ENCODE results near the gene HAO2.

The HAO2 gene

DNA sequence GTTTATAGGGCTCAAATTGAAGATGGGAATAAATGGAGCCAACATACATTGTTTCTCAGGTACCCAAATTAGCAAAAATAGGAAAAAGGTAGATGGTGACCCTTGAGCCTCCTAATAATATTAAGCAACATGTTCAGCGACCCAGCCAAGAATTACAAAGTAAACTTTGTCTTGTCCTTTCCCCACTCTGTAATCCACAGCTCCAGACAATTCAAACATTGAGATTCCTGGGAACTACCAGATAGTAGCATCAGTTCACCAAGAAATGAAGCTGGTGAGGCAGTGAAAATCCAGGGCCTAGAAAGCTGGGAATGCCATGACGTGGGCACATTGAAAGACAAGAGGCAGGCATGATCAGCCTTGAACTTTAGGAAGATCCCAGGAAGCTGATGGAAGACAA, 11.7 kb downstream of the HAO2 start:
- TF ChIP-seq EZH2 (IDR thresholded peaks at IDR 0.05; ENCODE audit: borderline replicate concordance, low read depth, low read length, severe bottlenecking): no peak
- TF ChIP-seq, protein P1, sequence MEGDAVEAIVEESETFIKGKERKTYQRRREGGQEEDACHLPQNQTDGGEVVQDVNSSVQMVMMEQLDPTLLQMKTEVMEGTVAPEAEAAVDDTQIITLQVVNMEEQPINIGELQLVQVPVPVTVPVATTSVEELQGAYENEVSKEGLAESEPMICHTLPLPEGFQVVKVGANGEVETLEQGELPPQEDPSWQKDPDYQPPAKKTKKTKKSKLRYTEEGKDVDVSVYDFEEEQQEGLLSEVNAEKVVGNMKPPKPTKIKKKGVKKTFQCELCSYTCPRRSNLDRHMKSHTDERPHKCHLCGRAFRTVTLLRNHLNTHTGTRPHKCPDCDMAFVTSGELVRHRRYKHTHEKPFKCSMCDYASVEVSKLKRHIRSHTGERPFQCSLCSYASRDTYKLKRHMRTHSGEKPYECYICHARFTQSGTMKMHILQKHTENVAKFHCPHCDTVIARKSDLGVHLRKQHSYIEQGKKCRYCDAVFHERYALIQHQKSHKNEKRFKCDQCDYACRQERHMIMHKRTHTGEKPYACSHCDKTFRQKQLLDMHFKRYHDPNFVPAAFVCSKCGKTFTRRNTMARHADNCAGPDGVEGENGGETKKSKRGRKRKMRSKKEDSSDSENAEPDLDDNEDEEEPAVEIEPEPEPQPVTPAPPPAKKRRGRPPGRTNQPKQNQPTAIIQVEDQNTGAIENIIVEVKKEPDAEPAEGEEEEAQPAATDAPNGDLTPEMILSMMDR (IDR thresholded peaks at IDR 0.05; ENCODE audit: borderline replicate concordance, extremely low read depth, low read length, poor library complexity, severe bottlenecking): no peak

DNA sequence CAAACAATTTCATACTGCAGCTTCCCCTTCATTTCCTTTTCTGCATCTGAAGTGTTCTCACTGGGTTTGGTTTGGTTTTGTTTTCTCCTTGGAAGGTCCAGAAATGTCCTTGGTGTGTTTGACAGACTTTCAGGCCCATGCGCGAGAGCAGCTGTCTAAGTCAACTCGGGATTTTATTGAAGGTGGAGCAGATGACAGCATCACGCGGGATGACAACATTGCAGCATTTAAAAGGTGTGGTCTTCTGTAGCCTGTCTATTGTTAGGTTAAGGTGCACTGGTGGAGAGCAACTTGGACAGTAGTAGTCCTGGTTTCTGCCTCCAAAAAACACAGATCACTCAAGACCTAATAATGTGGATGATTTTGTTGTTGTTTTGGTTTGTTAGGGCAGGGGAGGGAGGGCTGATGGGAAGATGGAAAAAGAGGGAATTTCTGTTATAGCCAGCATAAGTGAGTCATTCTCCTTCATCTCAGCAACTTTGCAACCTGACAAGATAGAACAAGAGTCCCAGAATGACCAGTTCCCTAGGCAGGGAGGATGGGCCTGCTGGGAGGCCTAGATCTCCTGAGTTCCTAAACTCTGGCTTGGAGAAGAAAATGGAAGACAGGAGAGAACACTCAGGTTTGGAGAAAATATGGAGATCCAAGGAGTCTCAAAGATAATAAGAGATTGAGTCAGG, 12.5 kb downstream of the HAO2 start:
- H3K9ac ChIP-seq (ENCODE audit: low read depth, low read length): no peak overlapping the region
- no peak overlapping the region for H3K4me2 ChIP-seq (ENCODE audit: insufficient read depth, low read length)
- H3K4me1 ChIP-seq (ENCODE audit: insufficient read depth, low read length): no peaks in the 10 kb centered on the region
- TF ChIP-seq, protein P1 (IDR thresholded peaks at IDR 0.05; ENCODE audit: borderline replicate concordance, extremely low read depth, low read length, poor library complexity, severe bottlenecking): no peak
- no peak for TF ChIP-seq EZH2 (IDR thresholded peaks at IDR 0.05; ENCODE audit: borderline replicate concordance, low read depth, low read length, severe bottlenecking)
- DNase-seq: no peak
- H3K4me3 ChIP-seq (ENCODE audit: low read depth in 1 of 2, low read length in 2 of 2): no peak overlapping the region
- H3K79me2 ChIP-seq (ENCODE audit: insufficient read depth, low read length): no peaks in the 10 kb centered on the region
- H4K20me1 ChIP-seq (ENCODE audit: insufficient read depth, low read length): no peaks in the 10 kb centered on the region
- no peak for ATAC-seq (ENCODE audit: insufficient read depth, low read depth)
- no peak overlapping the region for H2AFZ ChIP-seq (ENCODE audit: low read depth, low read length)
- H3K27me3 ChIP-seq (ENCODE audit: insufficient read depth, low read length, poor library complexity): no peaks in the 10 kb centered on the region
- H3K9me3 ChIP-seq (ENCODE audit: insufficient read depth, low read length, severe bottlenecking): no peaks in the 10 kb centered on the region
- H3K27ac ChIP-seq (ENCODE audit: low read length): no peak overlapping the region
- H3K36me3 ChIP-seq (ENCODE audit: insufficient read depth, low read length): no peaks in the 10 kb centered on the region

More for the DNA sequence above, 11.7 kb downstream of the HAO2 start:
- no peaks in the 10 kb centered on the region for H3K27me3 ChIP-seq (ENCODE audit: insufficient read depth, low read length, poor library complexity)
- H3K4me2 ChIP-seq (ENCODE audit: insufficient read depth, low read length): no peak overlapping the region
- H4K20me1 ChIP-seq (ENCODE audit: insufficient read depth, low read length): no peaks in the 10 kb centered on the region
- no peak overlapping the region for H3K27ac ChIP-seq (ENCODE audit: low read length)
- H2AFZ ChIP-seq (ENCODE audit: low read depth, low read length): no peak overlapping the region
- DNase-seq (no peak), ATAC-seq (ENCODE audit: insufficient read depth, low read depth) (no peak)
- H3K9ac ChIP-seq (ENCODE audit: low read depth, low read length): no peak overlapping the region
- H3K9me3 ChIP-seq (ENCODE audit: insufficient read depth, low read length, severe bottlenecking): no peaks in the 10 kb centered on the region
- H3K36me3 ChIP-seq (ENCODE audit: insufficient read depth, low read length): no peaks in the 10 kb centered on the region
- no peak overlapping the region for H3K4me3 ChIP-seq (ENCODE audit: low read depth in 1 of 2, low read length in 2 of 2)
- no peaks in the 10 kb centered on the region for H3K4me1 ChIP-seq (ENCODE audit: insufficient read depth, low read length)
- H3K79me2 ChIP-seq (ENCODE audit: insufficient read depth, low read length): no peaks in the 10 kb centered on the region

DNA sequence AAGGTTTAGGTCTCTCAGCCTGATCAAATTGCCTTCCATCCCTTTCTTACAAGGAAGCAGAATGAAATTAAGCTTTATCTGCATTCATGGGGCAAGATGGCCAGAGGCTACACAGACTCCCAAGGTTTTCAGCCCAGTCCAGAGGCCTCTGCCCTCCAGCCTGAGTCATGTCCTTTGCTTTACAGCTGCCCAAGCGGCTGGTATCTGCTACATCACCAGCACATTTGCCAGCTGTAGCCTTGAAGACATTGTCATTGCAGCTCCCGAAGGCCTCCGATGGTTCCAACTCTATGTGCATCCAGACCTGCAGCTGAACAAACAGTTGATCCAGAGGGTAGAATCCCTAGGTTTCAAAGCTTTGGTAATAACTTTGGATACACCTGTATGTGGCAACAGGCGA, 16.0 kb downstream of the HAO2 start:
- H3K36me3 ChIP-seq (ENCODE audit: insufficient read depth, low read length): no peaks in the 10 kb centered on the region
- H3K27me3 ChIP-seq (ENCODE audit: insufficient read depth, low read length, poor library complexity): no peaks in the 10 kb centered on the region
- no peak overlapping the region for H3K4me3 ChIP-seq (ENCODE audit: low read depth in 1 of 2, low read length in 2 of 2)
- no peaks in the 10 kb centered on the region for H4K20me1 ChIP-seq (ENCODE audit: insufficient read depth, low read length)
- H3K9me3 ChIP-seq (ENCODE audit: insufficient read depth, low read length, severe bottlenecking): no peaks in the 10 kb centered on the region
- DNase-seq: no peak
- H2AFZ ChIP-seq (ENCODE audit: low read depth, low read length): no peak overlapping the region
- H3K79me2 ChIP-seq (ENCODE audit: insufficient read depth, low read length): no peaks in the 10 kb centered on the region
- H3K4me1 ChIP-seq (ENCODE audit: insufficient read depth, low read length): no peaks in the 10 kb centered on the region
- H3K4me2 ChIP-seq (ENCODE audit: insufficient read depth, low read length): no peak overlapping the region
- no peak overlapping the region for H3K27ac ChIP-seq (ENCODE audit: low read length)
- TF ChIP-seq, protein P1 (IDR thresholded peaks at IDR 0.05; ENCODE audit: borderline replicate concordance, extremely low read depth, low read length, poor library complexity, severe bottlenecking): no peak
- no peak for TF ChIP-seq EZH2 (IDR thresholded peaks at IDR 0.05; ENCODE audit: borderline replicate concordance, low read depth, low read length, severe bottlenecking)
- no peak for ATAC-seq (ENCODE audit: insufficient read depth, low read depth)
- H3K9ac ChIP-seq (ENCODE audit: low read depth, low read length): no peak overlapping the region
